HepG2 (cell line): ENCODE results near the gene PRXL2B. TPM values are rescaled to one million over a fixed set of nuclear protein-coding genes. Genes with fewer than 3 reads are reported as not detected.

Experiments
- ATAC-seq: fragments of 200-7000 bp; cut with Tn5 transposase; 3 replicates; pipeline ENCODE4 v1.9.1; 2020; ENCODE audit warnings: mild to moderate bottlenecking, moderate library complexity
- BruUV-seq: library from RNA; stranded (reverse); fragments of 400-500 nt; replicated peaks from 2 replicates; lab custom pipeline; 2021; lab: Mats Ljungman, UMichigan
- CTCF ChIA-PET: fragments of 300-600 bp; formaldehyde crosslinking; extraction: SDS; loops from one replicate; lab custom pipeline; 2021; ENCODE audit warnings: low total read pairs, inconsistent platforms, low intra/inter-chr PET ratio; lab: Yijun Ruan, JAX
- POLR2A ChIA-PET: fragments of 350-600 bp; sonication (Branson Sonifier 250); formaldehyde crosslinking; loops from one replicate; lab custom pipeline; 2020; ENCODE audit warnings: antibody characterized with exemption, inconsistent platforms; lab: Yijun Ruan, JAX
- DNase-seq: peaks from one replicate; pipeline ENCODE4 v3.0.0-alpha.2; 2015; ENCODE audit warnings: low spot score
- FAIRE-seq: peaks from 3 replicates; lab custom pipeline; 2011; peaks lifted over from hg19 to GRCh38; lab: Jason Lieb, UNC
- H2AFZ ChIP-seq: one replicate; pipeline ENCODE4 v1.6.1; 2011; ENCODE audit warnings: low read length, inconsistent platforms
- H3K27ac ChIP-seq: fragments of 300-600 bp; 3 replicates; pipeline ENCODE4 v1.8.0; 2011; ENCODE audit warnings: mixed run types, mild to moderate bottlenecking, mixed read lengths, low read length, inconsistent platforms; ENCODE audit not compliant: insufficient read depth; ENCODE audit errors: extremely low read length
- H3K27me3 ChIP-seq, 2 experiments: fragments of 200-600 bp in 1 of 2; 2 replicates in 1 of 2; 3 replicates in 1 of 2; pipeline versions ENCODE4 v1.6.0 to v1.8.0; 2011; ENCODE audit warnings: low read length in 2 of 2, mild to moderate bottlenecking in 2 of 2, moderate library complexity in 2 of 2, inconsistent platforms in 1 of 2; ENCODE audit not compliant: insufficient read depth in 2 of 2, control insufficient read depth in 1 of 2
- H3K36me3 ChIP-seq, 2 experiments: fragments of 200-600 bp in 1 of 2; replicated peaks in 1 of 2; 2 replicates in 1 of 2; 3 replicates in 1 of 2; pipeline versions ENCODE4 v1.5.1 to v1.8.0; 2011; ENCODE audit warnings: low read length in 2 of 2, inconsistent platforms in 1 of 2; ENCODE audit not compliant: insufficient read depth in 2 of 2, control insufficient read depth in 1 of 2
- H3K4me1 ChIP-seq: 2 replicates; pipeline ENCODE4 v1.5.1; 2012; ENCODE audit warnings: low read length, inconsistent platforms; ENCODE audit not compliant: insufficient read depth
- H3K4me2 ChIP-seq: 2 replicates; pipeline ENCODE4 v1.6.0; 2011; ENCODE audit warnings: low read depth, low read length, inconsistent platforms
- H3K4me3 ChIP-seq, 3 experiments: fragments of 200-600 bp in 1 of 3; sonication (generic), shearing (Covaris generic) in 1 of 3; replicated peaks in 1 of 3; 2 replicates each; pipeline ENCODE4 v1.5.1; 2011 to 2016; ENCODE audit warnings: low read length in 3 of 3, inconsistent platforms in 2 of 3, low read depth in 2 of 3, mild to moderate bottlenecking in 2 of 3, control low read depth in 1 of 3, mixed read lengths in 1 of 3; ENCODE audit not compliant: insufficient read depth in 1 of 3
- H3K79me2 ChIP-seq: one replicate; pipeline ENCODE4 v1.6.1; 2011; ENCODE audit warnings: low read length, inconsistent platforms; ENCODE audit not compliant: insufficient read depth
- H3K9ac ChIP-seq: 2 replicates; pipeline ENCODE4 v1.6.0; 2011; ENCODE audit warnings: mild to moderate bottlenecking, low read depth, low read length, inconsistent platforms; ENCODE audit not compliant: insufficient read depth
- H3K9me3 ChIP-seq: 2 replicates; pipeline ENCODE4 v1.5.1; 2012; ENCODE audit warnings: mild to moderate bottlenecking, low read length
- H4K20me1 ChIP-seq: 2 replicates; pipeline ENCODE4 v1.6.0; 2011; ENCODE audit warnings: inconsistent platforms, mild to moderate bottlenecking, low read length, moderate library complexity; ENCODE audit not compliant: insufficient read depth
- ARID4A ChIP-seq: sonication (generic); formaldehyde crosslinking; IDR thresholded peaks from 2 replicates; pipeline ENCODE4 v1.5.0; 2020; ENCODE audit warnings: mild to moderate bottlenecking, missing genetic modification reagents, borderline replicate concordance
- FOXK1 ChIP-seq: sonication (generic); formaldehyde crosslinking; IDR thresholded peaks from 2 replicates; pipeline ENCODE4 v1.4.0; 2020; ENCODE audit warnings: low read depth, missing genetic modification reagents, borderline replicate concordance
- FOXP4 ChIP-seq: sonication (generic); formaldehyde crosslinking; IDR thresholded peaks from 2 replicates; pipeline ENCODE4 v1.4.0; 2020; ENCODE audit warnings: missing genetic modification reagents
- MATR3 ChIP-seq: sonication (generic); formaldehyde crosslinking; IDR thresholded peaks from 2 replicates; pipeline ENCODE4 v1.4.0; 2020; ENCODE audit warnings: missing genetic modification reagents
- STAT5B ChIP-seq: sonication (generic); formaldehyde crosslinking; IDR thresholded peaks from 2 replicates; pipeline ENCODE4 v1.4.0; 2020; ENCODE audit warnings: missing genetic modification reagents
- ZBTB49 ChIP-seq: sonication (generic); formaldehyde crosslinking; IDR thresholded peaks from 2 replicates; pipeline ENCODE4 v1.4.0; 2020; ENCODE audit warnings: missing genetic modification reagents, borderline replicate concordance
- ZEB1 ChIP-seq: IDR thresholded peaks from 2 replicates; pipeline ENCODE4 v1.6.1; 2012; ENCODE audit warnings: mild to moderate bottlenecking, low read depth, inconsistent platforms; ENCODE audit not compliant: insufficient replicate concordance
- ZHX1 ChIP-seq: sonication (generic); formaldehyde crosslinking; IDR thresholded peaks from 2 replicates; pipeline ENCODE4 v1.8.1; 2022; ENCODE audit warnings: low read depth, mild to moderate bottlenecking, missing genetic modification reagents
- ZNF496 ChIP-seq: sonication (generic); formaldehyde crosslinking; IDR thresholded peaks from 2 replicates; pipeline ENCODE4 v1.8.1; 2023; ENCODE audit warnings: mild to moderate bottlenecking, moderate library complexity, missing genetic modification reagents; ENCODE audit not compliant: insufficient replicate concordance
- WGBS: methylation state at CpG from one replicate; pipeline ENCODE4 v1.1.6; 2017; ENCODE audit warnings: low lambda C conversion rate; 5-methylcytosine and 5-hydroxymethylcytosine counted together
- in situ Hi-C: cut with HindIII; loops from 2 replicates; pipeline ENCODE4 v1.10.0; 2017; ENCODE audit warnings: low pct_unique_long_range_greater_than_20kb; ENCODE audit not compliant: extremely low pct_ligation_motif_present
- intact Hi-C: fragments of 100-400 bp; cut with micrococcal nuclease; formaldehyde crosslinking; loops from one replicate; pipeline ENCODE4 v1.10.0; 2022; ENCODE audit not compliant: unreplicated experiment
- polyA plus RNA-seq, 8 experiments: library from polyadenylated mRNA; depleted of rRNA in 3 of 8; stranded (reverse) in 7 of 8; unstranded in 1 of 8; fragments of >200 nt; fragmentation: Illumina TruSeq in 4 of 8; extraction: Trizol in 4 of 8; gene quantifications; 2 replicates each; pipeline versions ENCODE4 v1.2.1 to v1.2.3, GENCODE V29; 2011 to 2016; ENCODE audit warnings: low read depth in 4 of 8, missing spikeins in 1 of 8, mixed read lengths in 1 of 8; ENCODE audit not compliant: insufficient read depth in 1 of 8
- total RNA-seq, 5 experiments: library from RNA; depleted of rRNA; stranded (reverse); fragments of >200 nt; fragmentation: Illumina TruSeq; extraction: Trizol; gene quantifications; 2 replicates each; pipeline ENCODE4 v1.2.3, GENCODE V29; 2016; ENCODE audit warnings: low read depth in 1 of 5

PRXL2B gene
- total and polyA plus RNA-seq, 2 of the 13 experiments (the other 11 are each of a cell fraction or from before 2014, with no cell fraction given), result 16.8 to 22.1 TPM

- POLR2A ChIA-PET, result interaction anchor here (0.7 to 2.1 kb wide), 8 partner anchors 8 to 144 kb away, joined by 3 to 20 read pairs (median 6); partner anchors contain the start of genes PANK4, PEX10 and PRXL2B
- peak overlapping the region; percentile 66 for H3K27ac ChIP-seq
- CTCF ChIA-PET, result interaction anchor here (1.1 to 1.3 kb wide), 2 partner anchors 21 to 143 kb away, joined by 3 read pairs; no protein-coding TSS in a partner anchor
- TF ChIP-seq STAT5B (CRISPR knock-in tag) (0 out of 2 replicates have a peak, but pooled peaks have one; percentile 16), ZHX1 (CRISPR knock-in tag) (no peak), ZNF496 (CRISPR knock-in tag) (no peak), ZBTB49 (no peak), MATR3 (CRISPR knock-in tag) (no peak), FOXP4 (no peak; the same call in 1 of the 2 replicates), ZEB1 (peak; percentile 28), FOXK1 (CRISPR knock-in tag) (no peak), ARID4A (CRISPR knock-in tag) (peak; percentile 59; the same call in 1 of the 2 replicates)
Observed at GRCh38 chr1:2556678-2557481, 29.7 kb upstream of the PRXL2B start.

More at GRCh38 chr1:2556678-2557481, 29.7 kb upstream of the PRXL2B start:
- H2AFZ ChIP-seq, result no peak overlapping the region
- H3K36me3 ChIP-seq, result no peaks in the 10 kb centered on the region; a peak in 1 of 5 replicates
- H3K9ac ChIP-seq, result peak overlapping the region; percentile 77
- BruUV-seq, result no TSS peak
- DNase-seq (no peak), FAIRE-seq (no peak), ATAC-seq (peak; percentile 69)
- no peaks in the 10 kb centered on the region for H3K9me3 ChIP-seq
- H4K20me1 ChIP-seq, result 0 out of 2 replicates have a peak, but pooled peaks cover 4% of the 10 kb centered on the region
- in situ Hi-C loops, result no loop called here
- H3K27me3 ChIP-seq, result no peaks in the 10 kb centered on the region; a peak in 1 of 5 replicates
- 4% methylated on average over 14 of the region's 24 CpGs for WGBS
- peaks cover 30% of the 10 kb centered on the region for H3K4me1 ChIP-seq
- no peaks in the 10 kb centered on the region for H3K79me2 ChIP-seq
- H3K4me2 ChIP-seq, result peak overlapping the region; percentile 85
- intact Hi-C loops, result loop anchor here (5.0 kb wide), 1 partner anchor 75 kb away; the partner anchor contains the start of gene MMEL1
- H3K4me3 ChIP-seq, result peak overlapping the region; percentile 71 to 89 (median 76)
